Nephron (organoid): ENCODE measurements around the gene TTC22.

Experiments used
- H3K27ac Mint-ChIP-seq, 3 experiments: 2 replicates each; pipeline ENCODE4 v1.8.0; 2020; ENCODE audit warnings: mixed read lengths in 3 of 3, mild to moderate bottlenecking in 2 of 3, moderate library complexity in 1 of 3
- H3K27me3 Mint-ChIP-seq: 2 replicates; pipeline ENCODE4 v1.8.0; 2021; ENCODE audit warnings: low read depth, mild to moderate bottlenecking, moderate library complexity, mixed read lengths
- H3K36me3 Mint-ChIP-seq: 2 replicates; pipeline ENCODE4 v1.8.0; 2020; ENCODE audit warnings: low read depth, mixed read lengths
- H3K4me1 Mint-ChIP-seq: 2 replicates; pipeline ENCODE4 v1.8.0; 2020; ENCODE audit warnings: mixed read lengths
- H3K4me3 Mint-ChIP-seq, 3 experiments: 2 replicates each; pipeline ENCODE4 v1.8.0; 2020; ENCODE audit warnings: mild to moderate bottlenecking in 3 of 3, mixed read lengths in 3 of 3, moderate library complexity in 2 of 3
- H3K9me3 Mint-ChIP-seq: 2 replicates; pipeline ENCODE4 v1.8.0; 2020; ENCODE audit warnings: mixed read lengths
- TF ChIP-seq, protein P1 (sequence below), 3 experiments: fragments of 200-600 bp; sonication (generic); IDR thresholded peaks; one replicate each; pipeline ENCODE4 v1.5.0; 2021; ENCODE audit warnings: antibody characterized with exemption in 3 of 3; ENCODE audit not compliant: unreplicated experiment in 3 of 3

The TTC22 gene

DNA sequence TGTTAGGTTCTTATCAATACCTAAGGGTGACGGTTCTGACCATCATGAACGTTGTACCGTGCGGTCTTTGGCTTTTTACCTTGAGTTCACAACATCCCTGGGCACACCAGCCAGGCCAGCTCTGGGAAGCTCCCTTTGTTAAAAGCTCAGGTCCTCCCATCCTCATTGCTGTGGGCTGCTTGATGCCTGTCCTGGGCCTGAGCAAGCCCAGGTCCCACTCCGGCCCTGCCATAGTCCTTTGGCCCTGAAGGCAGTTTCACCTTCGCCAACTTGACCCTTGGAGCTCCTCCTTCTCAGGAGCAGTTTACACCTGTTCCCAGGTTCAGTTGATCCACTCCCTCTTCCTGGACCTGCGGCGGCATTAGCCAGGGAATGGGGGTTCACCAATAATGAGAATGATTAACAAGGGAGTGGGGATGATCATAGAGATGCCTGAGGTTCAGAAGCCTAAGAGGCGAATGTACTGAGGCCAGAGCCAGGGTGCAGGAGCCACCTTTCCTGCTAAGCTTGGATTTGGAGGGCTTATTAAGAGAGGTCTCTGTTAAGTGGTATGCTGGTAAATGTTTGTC lies 45.7 kb upstream of the TTC22 start:
- no peak overlapping the region for H3K27ac Mint-ChIP-seq
- no peaks in the 10 kb centered on the region for H3K27me3 Mint-ChIP-seq
- no peaks in the 10 kb centered on the region for H3K9me3 Mint-ChIP-seq
- peaks cover 43% of the 10 kb centered on the region for H3K36me3 Mint-ChIP-seq
- no peak overlapping the region for H3K4me3 Mint-ChIP-seq
- peaks cover 7% of the 10 kb centered on the region for H3K4me1 Mint-ChIP-seq
- TF ChIP-seq, protein P1, sequence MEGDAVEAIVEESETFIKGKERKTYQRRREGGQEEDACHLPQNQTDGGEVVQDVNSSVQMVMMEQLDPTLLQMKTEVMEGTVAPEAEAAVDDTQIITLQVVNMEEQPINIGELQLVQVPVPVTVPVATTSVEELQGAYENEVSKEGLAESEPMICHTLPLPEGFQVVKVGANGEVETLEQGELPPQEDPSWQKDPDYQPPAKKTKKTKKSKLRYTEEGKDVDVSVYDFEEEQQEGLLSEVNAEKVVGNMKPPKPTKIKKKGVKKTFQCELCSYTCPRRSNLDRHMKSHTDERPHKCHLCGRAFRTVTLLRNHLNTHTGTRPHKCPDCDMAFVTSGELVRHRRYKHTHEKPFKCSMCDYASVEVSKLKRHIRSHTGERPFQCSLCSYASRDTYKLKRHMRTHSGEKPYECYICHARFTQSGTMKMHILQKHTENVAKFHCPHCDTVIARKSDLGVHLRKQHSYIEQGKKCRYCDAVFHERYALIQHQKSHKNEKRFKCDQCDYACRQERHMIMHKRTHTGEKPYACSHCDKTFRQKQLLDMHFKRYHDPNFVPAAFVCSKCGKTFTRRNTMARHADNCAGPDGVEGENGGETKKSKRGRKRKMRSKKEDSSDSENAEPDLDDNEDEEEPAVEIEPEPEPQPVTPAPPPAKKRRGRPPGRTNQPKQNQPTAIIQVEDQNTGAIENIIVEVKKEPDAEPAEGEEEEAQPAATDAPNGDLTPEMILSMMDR (IDR thresholded peaks at IDR 0.05; ENCODE audit: unreplicated experiment in 3 of 3): no peak

DNA sequence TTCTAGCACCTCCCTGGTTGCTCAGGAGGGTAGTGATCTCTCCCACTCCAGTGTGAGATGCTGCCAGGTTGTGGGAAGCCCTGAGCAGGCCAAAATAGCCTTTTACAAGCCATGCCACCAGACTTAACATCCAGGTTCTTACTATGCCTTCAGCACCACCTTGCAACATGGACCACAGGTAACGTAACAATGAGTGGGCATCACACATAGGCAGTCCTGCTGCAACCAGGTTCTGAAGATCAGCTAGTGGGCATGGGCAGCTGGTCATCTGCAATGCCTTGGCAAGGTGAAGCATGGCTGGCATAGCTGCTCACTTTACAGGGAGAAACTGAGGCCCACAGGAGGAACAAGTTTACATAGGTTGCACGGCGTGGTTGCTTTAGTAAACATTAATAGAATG lies 45.2 kb upstream of the TTC22 start:
- Mint-ChIP-seq H3K4me1 (peaks cover 7% of the 10 kb centered on the region), H3K27me3 (no peaks in the 10 kb centered on the region), H3K27ac (no peak overlapping the region), H3K36me3 (peaks cover 41% of the 10 kb centered on the region), H3K9me3 (no peaks in the 10 kb centered on the region), H3K4me3 (no peak overlapping the region)
- TF ChIP-seq, protein P1 (IDR thresholded peaks at IDR 0.05; ENCODE audit: unreplicated experiment in 3 of 3): no peak

DNA sequence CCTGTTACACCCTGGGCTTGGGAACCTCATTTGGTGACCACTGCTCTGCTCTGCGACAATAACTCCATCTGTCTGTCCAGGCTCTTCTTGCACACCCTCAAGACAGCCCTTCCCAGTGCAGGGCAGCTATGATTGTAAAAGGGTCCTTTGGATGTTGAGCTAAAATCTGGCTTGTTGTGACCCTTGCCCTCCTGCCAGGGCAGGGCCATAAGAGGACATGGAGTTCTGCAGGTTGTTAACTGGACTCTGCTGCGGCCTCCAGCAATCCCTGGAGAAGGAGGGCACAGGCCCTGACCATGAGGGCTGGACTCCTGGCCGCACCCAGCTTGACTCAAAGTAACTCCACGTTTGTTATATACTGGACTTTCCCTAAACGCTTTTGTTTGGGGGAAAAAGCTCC lies 44.6 kb upstream of the TTC22 start:
- TF ChIP-seq, protein P1 (IDR thresholded peaks at IDR 0.05; ENCODE audit: unreplicated experiment in 3 of 3): no peak
- Mint-ChIP-seq H3K4me1 (peaks cover 7% of the 10 kb centered on the region), H3K36me3 (peaks cover 36% of the 10 kb centered on the region), H3K27ac (no peak overlapping the region), H3K4me3 (no peak overlapping the region), H3K9me3 (no peaks in the 10 kb centered on the region), H3K27me3 (no peaks in the 10 kb centered on the region)

DNA sequence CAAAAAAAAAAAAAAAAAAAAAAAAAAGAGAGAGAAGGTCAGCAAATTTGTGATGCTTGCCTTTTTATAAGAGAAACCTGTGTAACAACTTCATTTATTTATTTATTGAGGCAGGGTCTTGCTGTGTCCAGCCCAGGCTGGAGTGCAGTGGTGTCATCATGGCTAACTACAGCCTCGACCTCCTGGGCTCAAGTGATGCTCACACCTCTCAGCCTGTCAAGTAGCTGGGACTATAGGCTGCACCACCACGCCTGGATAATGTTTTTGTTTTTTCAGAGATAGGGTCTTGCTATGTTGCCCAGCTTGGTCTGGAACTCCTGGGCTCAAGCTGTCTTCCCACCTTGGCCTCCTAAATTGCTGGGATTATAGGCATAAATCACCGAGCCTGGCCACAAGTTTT lies 43.4 kb upstream of the TTC22 start:
- TF ChIP-seq, protein P1 (IDR thresholded peaks at IDR 0.05; ENCODE audit: unreplicated experiment in 3 of 3): no peak
- H3K4me1 Mint-ChIP-seq: no peaks in the 10 kb centered on the region

DNA sequence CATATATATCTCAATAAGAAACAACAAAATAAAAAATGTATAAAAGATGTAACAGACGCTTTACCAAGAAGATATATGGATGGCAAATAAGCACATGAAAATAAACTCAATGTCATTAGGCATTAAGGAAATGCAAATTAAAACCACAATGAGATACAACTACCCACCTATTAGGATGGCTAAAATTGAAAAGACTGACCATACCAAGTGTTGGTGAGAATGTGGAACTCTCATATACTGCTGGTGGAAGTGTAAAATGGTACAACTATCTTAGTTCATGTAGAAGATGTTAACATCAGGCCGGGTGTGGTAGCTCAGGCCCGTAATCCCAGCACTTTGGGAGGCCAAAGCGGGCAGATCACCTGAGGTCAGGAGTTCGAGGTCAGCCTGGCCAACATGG lies 42.3 kb upstream of the TTC22 start:
- TF ChIP-seq, protein P1 (IDR thresholded peaks at IDR 0.05; ENCODE audit: unreplicated experiment in 3 of 3): no peak
- H3K9me3 Mint-ChIP-seq: no peaks in the 10 kb centered on the region
- H3K4me3 Mint-ChIP-seq: no peak overlapping the region
- no peaks in the 10 kb centered on the region for H3K4me1 Mint-ChIP-seq
- H3K27me3 Mint-ChIP-seq: no peaks in the 10 kb centered on the region
- no peak overlapping the region for H3K27ac Mint-ChIP-seq
- peaks cover 13% of the 10 kb centered on the region for H3K36me3 Mint-ChIP-seq

More for the DNA sequence above, 43.4 kb upstream of the TTC22 start:
- Mint-ChIP-seq H3K27me3 (no peaks in the 10 kb centered on the region), H3K9me3 (no peaks in the 10 kb centered on the region), H3K36me3 (peaks cover 24% of the 10 kb centered on the region), H3K4me3 (no peak overlapping the region), H3K27ac (no peak overlapping the region)

DNA sequence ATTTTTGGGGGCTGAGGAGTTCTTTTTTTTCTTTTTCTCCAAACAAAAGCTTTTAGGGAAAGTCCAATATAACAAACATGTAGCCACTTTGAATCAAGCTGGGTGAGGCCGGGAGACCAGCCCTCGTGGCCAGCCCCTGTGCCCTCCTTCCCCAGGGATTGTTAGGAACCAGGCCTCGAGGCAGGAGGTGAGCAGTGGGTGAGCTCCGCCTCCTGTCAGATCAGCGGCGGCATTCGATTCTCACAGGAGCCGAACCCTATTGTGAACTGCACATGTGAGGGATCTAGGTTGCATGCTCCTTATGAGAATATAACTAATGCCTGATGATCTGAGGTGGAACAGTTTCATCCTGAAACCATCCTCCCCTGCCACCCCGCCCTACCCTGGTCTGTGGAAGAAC lies 41.8 kb upstream of the TTC22 start:
- Mint-ChIP-seq H3K36me3 (peaks cover 9% of the 10 kb centered on the region), H3K4me1 (no peaks in the 10 kb centered on the region), H3K27me3 (peaks cover 2% of the 10 kb centered on the region), H3K27ac (no peak overlapping the region), H3K9me3 (no peaks in the 10 kb centered on the region), H3K4me3 (no peak overlapping the region)
- TF ChIP-seq, protein P1 (IDR thresholded peaks at IDR 0.05; ENCODE audit: unreplicated experiment in 3 of 3): no peak
